GM21737 (cell line): ENCODE measurements around the gene ADISSP.
A peak's percentile ranks its signal among the peaks of the same experiment; 100 is the strongest.
"Not testable (repeated sequence)": the region's sequence is repeated elsewhere in the genome, so short reads cannot be mapped to it uniquely, and the experiment has no call there.

ENCODE experiments used
- ATAC-seq: cut with Tn5 transposase; IDR thresholded peaks from one replicate; pipeline ENCODE4 v1.9.1; 2021; ENCODE audit warnings: mild to moderate bottlenecking, moderate library complexity; ENCODE audit not compliant: unreplicated experiment

ADISSP gene

DNA sequence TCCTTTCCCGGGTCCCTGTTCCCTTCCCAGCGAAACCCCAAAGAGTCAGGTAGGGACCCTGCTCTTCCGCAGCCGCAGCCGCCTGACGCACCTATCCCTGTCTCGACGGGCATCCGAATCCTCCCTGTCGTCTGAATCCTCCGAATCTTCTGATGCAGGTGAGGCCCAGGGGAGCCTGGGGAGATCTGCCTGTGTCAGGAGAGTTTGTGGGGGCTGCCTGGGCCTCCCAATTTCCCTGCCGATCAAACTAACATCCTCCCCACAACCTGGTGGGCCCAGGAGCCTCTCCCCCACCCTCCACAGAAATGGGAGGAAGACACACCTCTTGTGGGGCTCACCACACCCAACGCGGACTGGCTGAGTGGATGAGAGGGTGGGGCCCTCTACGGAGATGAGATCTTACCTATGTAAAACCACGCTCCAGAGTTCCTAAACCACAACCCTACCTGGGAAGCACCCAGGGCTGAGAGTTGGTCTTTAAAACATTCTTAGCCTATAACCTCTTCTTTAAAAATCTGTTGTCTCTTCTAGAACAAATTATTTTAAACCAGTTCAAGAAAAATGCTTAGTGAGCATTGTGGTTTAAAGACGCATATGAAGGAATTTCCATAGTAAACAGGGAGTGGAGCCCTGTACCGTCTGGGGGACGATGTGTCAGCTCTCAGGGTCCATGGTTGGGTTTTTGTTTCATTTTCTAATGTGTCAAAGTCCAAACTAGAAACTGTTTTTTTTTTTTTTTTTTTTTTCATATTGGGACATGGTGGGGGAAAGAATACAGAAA, 30.2 kb upstream of the ADISSP start:
- no peak for ATAC-seq

DNA sequence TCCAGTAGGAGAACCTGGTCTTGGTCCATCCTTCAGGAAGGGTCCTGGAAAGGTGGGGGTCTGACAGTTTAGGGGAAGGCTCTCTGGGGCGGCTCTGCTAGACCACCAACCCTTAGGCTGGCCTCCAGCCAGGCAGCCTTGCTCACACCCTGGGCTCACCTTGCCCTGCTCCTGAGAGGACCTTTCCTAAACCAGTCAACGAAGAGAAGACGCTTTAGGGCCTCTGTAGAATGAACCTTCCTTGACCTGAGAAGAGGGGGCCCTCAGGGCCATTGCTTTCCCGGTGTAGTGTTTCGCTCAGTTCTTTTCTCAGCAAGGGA, 29.6 kb upstream of the ADISSP start:
- ATAC-seq: no peak

DNA sequence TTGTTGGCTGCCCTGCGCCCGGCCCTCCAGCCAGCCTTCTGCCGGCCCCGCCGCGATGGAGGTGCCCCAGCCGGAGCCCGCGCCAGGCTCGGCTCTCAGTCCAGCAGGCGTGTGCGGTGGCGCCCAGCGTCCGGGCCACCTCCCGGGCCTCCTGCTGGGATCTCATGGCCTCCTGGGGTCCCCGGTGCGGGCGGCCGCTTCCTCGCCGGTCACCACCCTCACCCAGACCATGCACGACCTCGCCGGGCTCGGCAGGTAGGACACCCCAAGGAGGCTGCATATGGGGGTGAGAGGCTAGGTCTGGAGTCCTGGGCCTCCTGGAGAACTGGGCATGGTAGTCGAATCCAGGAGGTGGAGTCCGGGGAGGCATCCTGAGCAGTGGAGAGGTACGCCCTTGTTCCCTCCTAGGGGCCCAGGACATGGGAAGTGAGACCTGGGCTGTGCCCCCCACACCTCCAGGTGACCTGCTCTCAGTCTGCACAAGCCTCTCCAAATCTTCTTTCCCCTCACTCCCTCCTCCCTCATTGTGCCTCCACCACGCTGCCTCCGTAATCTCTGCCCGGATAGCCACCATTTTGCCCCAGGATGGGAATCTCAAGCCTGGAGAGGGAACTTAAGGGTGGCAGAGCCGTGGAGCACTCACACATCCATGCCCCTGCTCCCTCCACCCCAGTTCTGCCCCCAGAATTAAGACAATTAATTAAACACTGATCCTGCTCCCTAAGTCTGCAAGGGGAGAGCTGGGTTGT, 29.1 kb upstream of the ADISSP start:
- peak; percentile 11 for ATAC-seq

DNA sequence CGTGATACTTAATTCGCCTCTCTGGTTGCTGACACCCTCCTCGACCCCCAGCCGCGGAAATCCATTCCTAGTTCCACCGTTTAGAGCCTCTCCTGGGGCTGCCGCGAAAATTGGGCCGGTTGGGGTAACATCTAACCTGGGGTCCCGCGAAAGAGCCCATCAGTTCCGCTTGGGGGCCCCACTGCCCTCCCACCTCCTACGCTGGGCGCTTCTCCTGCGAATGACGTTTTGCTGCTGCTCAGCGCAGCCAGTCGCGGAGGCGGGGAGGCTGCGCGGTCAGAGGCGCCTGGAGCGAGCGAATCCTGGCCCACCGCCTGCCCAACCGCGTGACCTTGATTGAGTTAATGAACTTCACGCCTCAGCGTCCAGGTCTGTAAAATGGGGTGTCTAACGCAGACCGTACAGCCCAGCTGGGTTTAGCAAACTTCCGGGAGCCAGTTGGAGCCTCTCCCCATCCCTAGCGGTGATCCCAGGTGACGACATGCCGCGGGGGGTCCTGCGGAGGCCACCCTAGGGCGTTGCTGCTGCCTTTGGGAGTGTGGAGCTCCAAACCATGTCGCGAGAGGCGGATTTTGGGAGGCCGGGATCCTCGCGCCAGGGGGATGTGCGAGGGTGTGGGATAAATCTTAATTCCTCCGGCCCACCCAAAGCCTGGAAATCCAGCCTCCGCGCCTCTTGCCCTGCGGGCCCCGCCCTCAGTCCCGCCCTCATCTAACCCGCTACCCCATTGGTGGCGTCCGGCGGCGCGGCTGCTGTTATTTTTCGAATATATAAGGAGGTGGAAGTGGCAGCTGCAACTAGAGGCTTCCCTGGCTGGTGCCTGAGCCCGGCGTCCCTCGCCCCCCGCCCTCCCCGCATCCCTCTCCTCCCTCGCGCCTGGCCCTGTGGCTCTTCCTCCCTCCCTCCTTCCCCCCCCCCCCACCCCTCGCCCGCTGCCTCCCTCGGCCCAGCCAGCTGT, 28.2 kb upstream of the ADISSP start, which contains the start of gene CDC25B:
Gene CDC25B, plus strand, starts transcription at position 800 of the 958 bp plus-strand sequence. CDS start 222 bp downstream, outside the sequence.
- ATAC-seq: peak; percentile 57

DNA sequence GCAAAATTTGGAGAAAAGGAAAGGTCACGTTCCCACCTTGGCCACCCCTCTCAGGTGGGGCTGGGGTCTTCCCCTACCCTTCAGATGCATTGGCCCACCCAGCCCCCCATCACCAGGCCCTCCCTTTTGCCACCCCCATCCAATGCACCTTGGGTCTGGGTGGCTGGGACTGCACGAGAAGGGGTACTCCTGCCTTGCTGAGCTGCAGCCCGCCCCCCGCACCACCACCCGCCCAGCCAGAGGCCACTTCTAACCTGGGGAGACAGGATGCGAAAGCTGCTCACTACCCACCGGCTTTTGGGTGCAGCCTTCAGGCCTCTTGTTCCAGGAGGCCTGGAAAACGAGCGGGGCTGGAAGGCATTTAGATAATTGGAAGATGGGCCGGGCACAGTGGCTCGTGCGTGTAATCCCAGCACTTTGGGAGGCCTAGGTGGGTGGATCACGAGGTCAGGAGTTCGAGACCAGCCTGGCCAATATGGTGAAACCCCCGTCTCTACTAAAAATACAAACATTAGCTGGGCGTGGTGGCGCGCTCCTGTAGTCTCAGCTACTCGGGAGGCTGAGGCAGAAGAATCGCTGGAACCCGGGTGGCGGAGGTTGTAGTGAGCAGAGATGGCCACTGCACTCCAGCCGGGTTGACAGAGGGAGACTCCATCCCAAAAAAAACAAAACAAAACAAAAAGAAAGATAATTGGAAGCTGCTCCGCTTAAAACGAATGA, 27.3 kb upstream of the ADISSP start:
- ATAC-seq: no peak

DNA sequence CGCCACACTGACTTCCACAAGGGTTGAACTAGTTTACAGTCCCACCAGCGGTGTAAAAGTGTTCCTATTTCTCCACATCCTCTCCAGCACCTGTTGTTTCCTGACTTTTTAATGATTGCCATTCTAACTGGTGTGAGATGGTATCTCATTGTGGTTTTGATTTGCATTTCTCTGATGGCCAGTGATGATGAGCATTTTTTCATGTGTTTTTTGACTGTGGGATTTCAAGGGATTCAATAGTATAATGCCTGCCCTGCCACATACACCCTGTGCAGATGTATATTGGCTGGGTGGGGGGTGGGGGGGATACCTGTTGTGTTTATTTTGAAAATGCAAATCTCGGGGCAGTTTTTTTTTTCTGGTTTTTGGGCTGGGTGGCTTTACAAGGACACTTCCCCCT, 26.6 kb upstream of the ADISSP start:
- ATAC-seq: not testable (repeated sequence)

DNA sequence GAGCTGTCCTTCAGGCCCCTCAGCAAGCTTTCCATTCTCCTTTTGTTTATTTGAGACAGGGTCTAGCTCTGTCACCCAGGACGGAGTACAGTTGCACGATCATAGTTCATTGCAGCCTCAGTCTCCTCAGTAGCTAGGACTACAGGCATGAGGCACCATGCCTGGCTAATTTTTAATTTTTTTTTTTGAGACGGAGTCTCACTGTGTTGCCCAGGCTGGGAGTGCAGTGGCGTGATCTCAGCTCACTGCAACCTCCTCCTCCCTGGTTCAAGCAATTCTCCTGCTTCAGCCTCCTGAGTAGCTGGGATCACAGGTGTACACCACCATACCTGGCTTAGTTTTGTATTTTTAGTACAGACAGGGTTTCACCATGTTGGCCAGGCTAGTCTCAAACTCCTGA, 21.6 kb upstream of the ADISSP start:
- not testable (repeated sequence) for ATAC-seq

DNA sequence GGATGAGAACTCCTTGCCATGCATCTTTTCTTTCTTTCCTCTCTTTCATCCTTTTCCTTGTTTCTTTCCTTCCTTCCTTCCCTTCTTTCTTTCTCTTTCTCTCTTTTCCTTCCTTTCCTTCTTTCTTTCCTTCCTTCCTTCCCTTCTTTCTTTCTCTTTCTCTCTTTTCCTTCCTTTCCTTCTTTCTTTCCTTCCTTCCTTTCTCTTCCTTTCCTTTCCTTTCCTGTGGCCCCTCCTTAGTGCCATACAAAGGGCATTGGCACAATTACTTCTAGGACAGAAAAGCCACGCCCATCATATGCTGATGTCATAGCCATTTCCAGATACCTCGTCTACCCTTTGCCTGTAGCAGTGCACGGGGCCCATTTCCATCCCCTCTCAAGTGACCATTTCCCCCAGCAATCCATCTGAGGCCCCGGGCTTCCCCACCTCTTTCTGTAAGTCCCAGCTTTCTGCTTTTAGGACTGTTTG, 21.2 kb upstream of the ADISSP start:
- ATAC-seq: no peak

DNA sequence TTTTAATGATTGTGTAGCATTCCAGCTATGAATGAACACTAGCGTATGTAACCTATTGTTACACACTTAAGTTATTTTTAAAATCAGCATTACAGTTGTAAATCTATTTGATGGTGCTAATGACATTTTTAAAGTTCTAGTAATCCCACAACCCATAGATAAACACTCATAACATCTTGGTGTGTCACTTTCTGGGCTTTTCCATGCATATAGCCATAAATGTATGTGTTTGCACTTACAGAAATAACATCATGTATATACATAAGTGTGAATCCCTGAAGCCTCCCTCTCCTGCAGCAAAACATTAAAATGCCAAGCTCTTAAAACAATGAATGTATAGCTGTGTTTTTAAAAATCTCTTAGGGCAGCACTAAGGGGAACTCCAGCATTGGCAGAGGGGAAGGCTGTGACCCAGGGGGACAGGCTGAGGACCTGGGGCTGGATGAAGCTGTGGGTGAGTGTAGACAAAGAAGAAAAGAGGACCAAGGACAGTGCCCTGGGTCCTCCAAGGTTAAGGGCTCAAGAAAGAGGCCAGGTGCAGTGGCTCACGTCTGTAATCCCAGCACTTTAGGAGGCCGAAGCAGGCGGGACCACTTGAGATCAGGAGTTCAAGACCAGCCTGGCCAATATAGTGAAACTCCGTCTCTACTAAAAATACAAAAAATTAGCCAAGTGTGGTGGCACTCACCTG, 19.9 kb upstream of the ADISSP start:
- ATAC-seq: no peak

DNA sequence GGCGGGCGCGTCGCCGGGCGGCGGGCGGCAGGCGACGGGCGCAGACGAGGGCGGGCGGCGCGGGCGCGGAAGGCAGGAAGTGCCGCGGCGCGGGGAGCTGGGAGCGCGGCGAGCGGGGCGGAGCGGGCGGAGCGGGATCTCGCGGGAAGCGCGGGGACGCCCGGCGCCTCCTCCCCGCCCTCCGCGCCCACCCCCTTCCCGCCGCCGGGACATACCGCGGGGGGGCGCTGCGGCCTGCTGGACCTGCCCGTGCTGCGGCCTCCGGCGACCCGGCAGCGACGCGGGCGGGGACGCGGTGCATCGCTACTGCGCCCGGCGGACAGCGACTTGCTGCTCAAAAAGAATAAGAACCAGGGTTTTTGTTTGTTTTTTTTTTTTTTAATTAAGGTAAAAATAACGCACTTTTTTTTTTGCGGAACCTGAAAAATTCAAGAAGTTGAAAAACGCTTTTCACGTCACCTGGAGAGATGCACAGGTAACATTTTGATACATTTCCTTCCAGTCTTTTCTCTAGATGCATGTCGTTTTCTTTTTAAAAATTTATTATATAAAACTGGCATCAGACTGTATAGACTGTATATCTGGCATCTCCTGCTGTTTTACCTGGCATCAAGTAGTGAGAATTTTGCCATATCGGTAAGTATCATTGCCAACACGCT, 19.2 kb upstream of the ADISSP start, which contains the start of gene CENPB:
Gene CENPB, minus strand, starts transcription at position 76 of the 659 bp plus-strand sequence. CDS start 257 bp downstream, outside the sequence.
- peak; percentile 72 for ATAC-seq

DNA sequence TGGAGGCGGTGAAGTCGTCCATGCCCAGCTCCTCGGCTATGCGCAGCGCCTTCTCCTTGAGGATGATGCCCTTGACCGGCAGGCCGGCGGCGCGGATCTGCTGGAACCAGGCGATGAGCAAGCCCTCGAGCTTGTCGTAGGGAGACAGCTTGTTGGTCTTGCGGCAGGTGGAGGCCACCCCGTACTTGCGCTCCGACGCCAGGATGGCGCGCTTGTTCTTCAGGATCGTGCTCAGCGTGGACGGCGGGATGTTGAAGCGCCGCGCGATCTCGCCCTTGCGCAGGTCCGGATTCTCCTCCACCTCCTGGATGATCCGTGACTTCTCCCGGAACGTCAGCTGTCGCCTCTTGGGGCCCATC, 18.6 kb upstream of the ADISSP start:
- ATAC-seq: peak; percentile 17

DNA sequence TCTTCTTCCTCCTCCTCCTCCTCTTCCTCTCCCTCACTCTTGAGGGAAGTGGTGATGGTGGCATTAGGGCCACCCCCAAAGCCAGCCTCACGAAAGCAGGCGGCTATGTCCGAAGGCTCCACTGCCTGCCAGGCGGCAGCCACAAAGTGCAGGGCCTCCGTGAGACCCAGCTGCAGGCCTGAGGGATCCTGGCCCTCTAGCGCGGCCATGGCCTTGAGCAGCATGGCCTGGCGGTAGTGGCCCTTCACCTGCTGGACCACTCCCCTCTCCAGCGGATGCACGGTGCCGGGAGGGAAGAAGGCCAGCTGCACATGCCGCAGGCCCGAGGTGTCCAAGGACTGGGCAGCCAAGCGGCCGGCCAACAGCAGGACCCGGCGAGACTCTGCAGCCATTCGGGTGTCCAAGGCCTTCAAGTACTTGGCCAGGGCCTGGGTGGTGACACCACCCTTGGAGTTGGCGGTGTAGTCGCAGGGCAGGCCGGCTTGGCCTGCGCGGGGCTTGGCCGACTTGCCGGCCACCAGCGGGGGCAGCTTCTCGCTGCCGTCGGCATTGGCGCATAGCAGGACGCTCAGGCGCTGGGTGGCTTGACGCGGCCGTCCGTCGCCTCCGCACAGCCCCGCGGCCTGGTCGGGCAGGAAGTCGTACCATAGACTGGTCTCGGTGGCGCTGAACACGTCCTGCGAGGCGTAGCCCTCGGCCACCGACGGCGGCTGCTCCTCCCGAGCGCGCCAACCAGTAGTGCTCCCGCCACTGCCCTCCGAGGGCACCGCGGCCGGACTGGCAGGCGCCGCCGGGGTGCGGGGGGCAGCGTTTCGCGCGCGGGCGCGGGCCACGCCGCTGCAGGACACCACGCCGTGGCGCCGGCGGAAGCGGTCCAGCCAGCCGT, 17.9 kb upstream of the ADISSP start:
- ATAC-seq: no peak

DNA sequence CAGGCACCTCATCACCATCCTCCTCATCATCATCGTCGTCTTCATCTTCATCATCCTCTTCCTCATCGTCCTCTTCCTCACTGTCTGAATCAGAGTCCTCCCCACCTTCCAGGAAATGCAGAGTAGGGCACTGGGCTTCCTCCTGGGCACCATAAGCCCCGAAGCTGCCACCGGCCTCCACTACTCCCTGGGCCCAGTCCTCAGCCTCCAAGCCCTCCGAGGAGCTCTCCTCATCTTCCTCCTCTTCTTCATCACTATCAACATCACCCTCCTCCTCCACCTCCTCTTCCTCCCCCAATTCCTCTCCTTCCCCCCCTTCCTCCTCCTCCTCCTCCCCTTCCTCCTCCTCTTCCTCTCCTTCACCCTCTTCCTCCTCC, 17.3 kb upstream of the ADISSP start:
- ATAC-seq: no peak

DNA sequence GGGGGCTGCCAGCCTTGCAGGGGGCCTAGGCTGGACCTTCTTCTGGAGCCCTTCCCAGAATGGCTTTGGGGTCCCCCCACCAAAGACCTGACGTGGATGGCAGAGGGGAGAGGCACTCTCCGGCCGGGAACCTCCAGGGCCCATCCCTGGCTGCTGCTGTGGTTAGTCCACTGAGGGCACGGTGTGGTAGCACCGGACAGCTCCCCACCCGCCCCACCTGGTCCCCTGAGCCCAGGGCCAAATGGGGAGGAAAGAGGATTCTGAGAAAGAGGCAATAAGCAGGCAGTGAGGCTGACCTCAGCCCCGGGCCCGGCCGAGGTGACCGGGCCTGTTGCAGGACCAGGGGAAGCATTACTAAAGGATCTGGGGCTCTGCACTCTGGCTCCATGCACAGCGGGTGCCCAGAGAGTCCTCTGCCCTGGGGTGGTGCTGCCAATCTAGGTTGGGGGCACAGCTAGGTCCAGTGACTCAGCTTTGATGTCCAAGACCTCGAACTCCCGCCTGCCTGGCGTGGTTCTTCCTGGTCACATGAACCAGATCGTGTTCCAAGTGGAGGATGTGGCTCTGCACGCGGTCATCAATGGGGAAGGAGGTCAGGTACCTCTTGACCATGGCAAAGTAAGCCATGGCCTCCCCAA, 16.8 kb upstream of the ADISSP start:
- no peak for ATAC-seq

DNA sequence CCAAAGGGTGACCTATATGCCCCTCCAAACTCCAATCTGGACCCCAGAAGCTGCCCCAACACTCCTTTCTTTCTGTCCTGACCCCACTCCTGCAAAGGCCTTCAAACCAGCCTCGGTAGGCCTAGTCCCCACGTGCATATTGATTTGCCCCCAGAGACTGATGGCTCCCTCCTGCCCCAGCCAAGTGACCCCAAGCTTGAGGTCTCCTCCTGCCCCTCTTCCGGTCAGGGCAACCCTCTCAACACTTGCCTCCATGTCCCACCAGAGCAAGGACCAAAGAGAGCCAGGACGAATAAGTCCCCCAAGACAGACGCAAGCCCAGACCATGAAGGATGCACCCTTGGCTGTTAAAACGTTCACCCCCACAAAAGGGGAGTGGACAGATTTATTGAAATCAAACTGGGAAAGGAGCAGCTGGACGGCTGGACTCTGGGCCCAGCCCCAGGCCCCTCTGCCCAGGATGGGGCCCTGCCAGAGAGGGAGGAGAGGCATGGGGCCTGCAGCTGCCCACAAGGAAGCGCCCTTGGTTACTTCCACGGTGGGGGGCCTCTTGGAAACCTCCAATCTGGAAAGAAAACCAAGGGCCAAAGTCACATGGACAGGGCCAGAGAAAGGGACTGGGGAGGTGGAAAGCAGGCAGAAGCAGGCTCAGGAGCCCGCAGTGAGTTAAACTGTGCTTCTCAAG, 16.1 kb upstream of the ADISSP start:
- ATAC-seq: no peak

DNA sequence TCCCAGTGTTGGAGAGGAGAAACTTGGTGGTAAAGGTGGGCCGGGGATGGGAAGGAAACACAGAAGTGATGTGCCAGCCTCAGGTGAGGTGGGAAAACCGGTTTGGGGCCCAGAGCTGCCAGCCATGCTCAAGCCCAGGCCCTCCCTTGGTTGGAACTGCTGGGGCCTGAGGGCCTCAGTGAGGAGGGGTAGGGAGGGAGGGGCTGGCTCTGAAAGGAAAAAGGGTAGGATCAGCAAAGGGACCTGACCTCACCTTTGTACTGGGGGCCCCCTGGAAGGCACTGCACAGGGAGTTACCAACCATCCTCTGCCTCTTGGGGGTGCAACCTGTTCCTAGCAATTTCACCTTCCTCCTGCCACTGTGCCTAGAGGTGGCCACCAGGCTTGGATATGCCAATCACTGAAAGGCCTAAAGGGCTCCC, 15.5 kb upstream of the ADISSP start:
- ATAC-seq: no peak

DNA sequence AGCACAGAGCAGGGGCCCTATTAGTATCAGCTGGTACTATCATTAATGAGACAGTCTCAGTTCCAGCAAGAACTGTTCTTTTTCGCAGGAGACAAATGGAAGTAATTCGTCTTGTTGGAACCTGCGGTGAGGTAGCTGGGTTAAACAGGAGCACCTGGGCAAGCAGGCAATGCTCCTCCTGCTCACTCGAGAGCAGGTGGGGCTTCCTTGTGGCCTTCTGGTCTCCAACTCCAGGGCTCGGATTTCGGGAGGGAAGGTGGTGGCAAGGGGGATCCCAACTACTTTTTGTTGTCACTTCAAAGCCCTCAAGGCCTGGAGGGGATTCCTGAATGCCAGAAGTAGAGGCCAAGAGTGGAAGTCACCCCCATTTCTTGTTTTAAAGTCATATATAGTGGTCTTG, 15.0 kb upstream of the ADISSP start:
- ATAC-seq: no peak
